Measurements from ENCODE around the gene IGFL3.
"Not testable (repeated sequence)": the region's sequence is repeated elsewhere in the genome, so short reads cannot be mapped to it uniquely, and the experiment has no call there.

Gene IGFL3

GRCh38 chr19:46124638-46125115 lies at the start of gene IGFL3:
TSS of gene IGFL3 (minus strand) at chr19:46124688. CDS start at chr19:46124649, 39 bp downstream.
- no peak for DNase-seq

- no peak for DNase-seq
These were observed 49.5 kb upstream of the IGFL3 start for GRCh38 chr19:46173886-46174480.

- no peak for DNase-seq
These were observed 38.2 kb upstream of the IGFL3 start for GRCh38 chr19:46162731-46163130.

GRCh38 chr19:46161642-46162257 lies 37.3 kb upstream of the IGFL3 start:
- not testable (repeated sequence) for DNase-seq

- DNase-seq: no peak
These were observed 35.8 kb upstream of the IGFL3 start for GRCh38 chr19:46160233-46160775.

- no peak for DNase-seq
These were observed 35.1 kb upstream of the IGFL3 start for GRCh38 chr19:46159418-46160232.

GRCh38 chr19:46155237-46155636 lies 30.7 kb upstream of the IGFL3 start:
- no peak for DNase-seq

- no peak for DNase-seq
These were observed 26.1 kb upstream of the IGFL3 start for GRCh38 chr19:46150606-46151005.

- no peak for DNase-seq
These were observed 23.4 kb upstream of the IGFL3 start, which contains the start of gene IGFL2 for GRCh38 chr19:46147791-46148288. TSS of gene IGFL2 (plus strand) at chr19:46148238. CDS start at chr19:46148279, 41 bp downstream.

- DNase-seq: no peak
These were observed 22.8 kb upstream of the IGFL3 start for GRCh38 chr19:46147166-46147740.

GRCh38 chr19:46144756-46145155 lies 20.3 kb upstream of the IGFL3 start:
- DNase-seq: no peak

GRCh38 chr19:46142294-46142693 lies 17.8 kb upstream of the IGFL3 start:
- DNase-seq: no peak

- DNase-seq: no peak
These were observed 16.9 kb upstream of the IGFL3 start for GRCh38 chr19:46141421-46141820.

- no peak for DNase-seq
These were observed 13.5 kb upstream of the IGFL3 start for GRCh38 chr19:46137915-46138473.

GRCh38 chr19:46134527-46134926 lies 10.0 kb upstream of the IGFL3 start:
- DNase-seq: no peak

GRCh38 chr19:46133777-46134241 lies 9.3 kb upstream of the IGFL3 start:
- no peak for DNase-seq

- no peak for DNase-seq
These were observed 8.7 kb upstream of the IGFL3 start for GRCh38 chr19:46133101-46133627.

- no peak for DNase-seq
These were observed 8.1 kb upstream of the IGFL3 start for GRCh38 chr19:46132508-46133100.

- DNase-seq: no peak
These were observed 7.1 kb upstream of the IGFL3 start for GRCh38 chr19:46131485-46132143.

GRCh38 chr19:46126086-46126580 lies 1.6 kb upstream of the IGFL3 start:
- no peak for DNase-seq

GRCh38 chr19:46125447-46125846 lies 959 bp upstream of the IGFL3 start:
- no peak for DNase-seq
